T-helper 2 cell treated with Interferon-gamma antibody and Interleukin-4, amounts not matched to agents 5 μg/mL and 100 μg/mL, for 36 hours (primary cell): ENCODE results near the gene ATP6V1G2.
"Not testable (repeated sequence)": the region's sequence is repeated elsewhere in the genome, so short reads cannot be mapped to it uniquely, and the experiment has no call there.

Experiments
- DNase-seq: peaks from one replicate; pipeline ENCODE4 v3.0.0; 2021; ENCODE audit warnings: low spot score
- H3K27ac Mint-ChIP-seq: one replicate; pipeline ENCODE4 v1.8.0; 2021; ENCODE audit warnings: mild to moderate bottlenecking, mixed read lengths
- H3K27me3 Mint-ChIP-seq: one replicate; pipeline ENCODE4 v1.8.0; 2021; ENCODE audit warnings: low read depth, mixed read lengths
- H3K36me3 Mint-ChIP-seq: one replicate; pipeline ENCODE4 v1.8.0; 2021; ENCODE audit warnings: low read depth, mixed read lengths
- H3K4me1 Mint-ChIP-seq: one replicate; pipeline ENCODE4 v1.8.0; 2021; ENCODE audit warnings: low read depth, mixed read lengths
- H3K4me3 Mint-ChIP-seq: one replicate; pipeline ENCODE4 v1.8.0; 2022; ENCODE audit warnings: mild to moderate bottlenecking, moderate library complexity, mixed read lengths
- H3K9me3 Mint-ChIP-seq: one replicate; pipeline ENCODE4 v1.8.0; 2021; ENCODE audit warnings: mixed read lengths

The ATP6V1G2 gene

GRCh38 chr6:31510007-31510406 is 36.4 kb downstream of the ATP6V1G2 start:
- no peak for DNase-seq
- Mint-ChIP-seq H3K27ac (no peak overlapping the region), H3K36me3 (peaks cover 59% of the 10 kb centered on the region), H3K4me1 (peaks cover 4% of the 10 kb centered on the region), H3K9me3 (no peaks in the 10 kb centered on the region), H3K4me3 (no peak overlapping the region), H3K27me3 (peaks cover 2% of the 10 kb centered on the region)

- not testable (repeated sequence) for H3K27ac Mint-ChIP-seq, H3K4me1 Mint-ChIP-seq, H3K27me3 Mint-ChIP-seq
These were observed 37.4 kb downstream of the ATP6V1G2 start for GRCh38 chr6:31509036-31509435.

GRCh38 chr6:31502586-31502985 is 43.8 kb downstream of the ATP6V1G2 start:
- Mint-ChIP-seq H3K4me3 (no peak overlapping the region), H3K9me3 (no peaks in the 10 kb centered on the region), H3K27ac (no peak overlapping the region), H3K36me3 (peaks cover 39% of the 10 kb centered on the region), H3K27me3 (no peaks in the 10 kb centered on the region), H3K4me1 (peaks cover 42% of the 10 kb centered on the region)
- no peak for DNase-seq

More at GRCh38 chr6:31509036-31509435, 37.4 kb downstream of the ATP6V1G2 start:
- H3K36me3 Mint-ChIP-seq = peaks cover 62% of the 10 kb centered on the region
- not testable (repeated sequence) for H3K4me3 Mint-ChIP-seq, H3K9me3 Mint-ChIP-seq, DNase-seq

- not testable (repeated sequence) for DNase-seq, H3K4me3 Mint-ChIP-seq, H3K27ac Mint-ChIP-seq, H3K27me3 Mint-ChIP-seq, H3K9me3 Mint-ChIP-seq
- peaks cover 23% of the 10 kb centered on the region for H3K36me3 Mint-ChIP-seq
- H3K4me1 Mint-ChIP-seq = peaks cover 52% of the 10 kb centered on the region
These were observed 46.8 kb downstream of the ATP6V1G2 start for GRCh38 chr6:31499648-31500047.

- Mint-ChIP-seq H3K27ac (peak overlapping the region; percentile 33), H3K27me3 (no peaks in the 10 kb centered on the region), H3K4me1 (peaks cover 50% of the 10 kb centered on the region), H3K36me3 (peaks cover 20% of the 10 kb centered on the region), H3K4me3 (peak overlapping the region; percentile 82), H3K9me3 (no peaks in the 10 kb centered on the region)
- DNase-seq = no peak
These were observed 47.7 kb downstream of the ATP6V1G2 start for GRCh38 chr6:31498748-31499147.

GRCh38 chr6:31497531-31498476 is 48.6 kb downstream of the ATP6V1G2 start, which contains the start of gene MICB:
MICB (plus strand) TSS chr6:31498145; CDS start chr6:31498194, 49 bp downstream.
- peak within 1 kb of the TSS; percentile 93 for H3K4me3 Mint-ChIP-seq
- H3K27ac Mint-ChIP-seq = peak within 1 kb of the TSS; percentile 85
- peak; percentile 83 for DNase-seq
- H3K36me3 Mint-ChIP-seq = peaks cover 21% of the 10 kb centered on the region
- H3K4me1 Mint-ChIP-seq = peaks cover 46% of the 10 kb centered on the region
- H3K27me3 Mint-ChIP-seq = no peaks in the 10 kb centered on the region
- no peaks in the 10 kb centered on the region for H3K9me3 Mint-ChIP-seq

- peaks cover 23% of the 10 kb centered on the region for H3K36me3 Mint-ChIP-seq
- DNase-seq, H3K27me3 Mint-ChIP-seq, H3K9me3 Mint-ChIP-seq: not testable (repeated sequence)
- peak overlapping the region; percentile 93 for H3K4me3 Mint-ChIP-seq
- peaks cover 43% of the 10 kb centered on the region for H3K4me1 Mint-ChIP-seq
- H3K27ac Mint-ChIP-seq = peak overlapping the region; percentile 85
These were observed 49.6 kb downstream of the ATP6V1G2 start for GRCh38 chr6:31496826-31497225.

GRCh38 chr6:31495580-31495979 is 50.8 kb downstream of the ATP6V1G2 start:
- H3K27me3 Mint-ChIP-seq = no peaks in the 10 kb centered on the region
- DNase-seq = no peak
- H3K27ac Mint-ChIP-seq = peak overlapping the region; percentile 81
- no peaks in the 10 kb centered on the region for H3K9me3 Mint-ChIP-seq
- peaks cover 40% of the 10 kb centered on the region for H3K4me1 Mint-ChIP-seq
- peak overlapping the region; percentile 93 for H3K4me3 Mint-ChIP-seq
- H3K36me3 Mint-ChIP-seq = peaks cover 20% of the 10 kb centered on the region
